SK-MEL-5 (cell line): ENCODE data around the gene HYLS1. TPM values are rescaled to one million over a fixed set of nuclear protein-coding genes. Genes with fewer than 3 reads are reported as not detected.

Source experiments
- DNase-seq: peaks from one replicate; pipeline ENCODE4 v3.0.0-alpha.2; 2016; ENCODE audit warnings: low read depth, low spot score
- in situ Hi-C: cut with HindIII; loops from 2 replicates; pipeline ENCODE4 v1.10.0; 2016; ENCODE audit warnings: low sequenced_read_pairs, high pct_unique_total_duplicates, low pct_unique_long_range_greater_than_20kb
- total RNA-seq: library from RNA; depleted of rRNA; stranded (reverse); fragments of >200 nt; shearing (Covaris generic); gene quantifications from 2 replicates; pipeline ENCODE4 v1.2.3, GENCODE V29; 2014

Gene HYLS1
- total RNA-seq, 1 experiment from 2014 or later, result 15.0 TPM

- in situ Hi-C loops, result loop anchor here (25.0 kb wide), 1 partner anchor 288 kb away; the partner anchor contains the start of genes FAM118B and RPUSD4
- no peak for DNase-seq
Measured at GRCh38 chr11:125924384-125925007, 37.0 kb downstream of the HYLS1 start.

GRCh38 chr11:125925247-125925740, 37.8 kb downstream of the HYLS1 start:
- in situ Hi-C loops, result no loop called here
- no peak for DNase-seq

- no peak for DNase-seq
- in situ Hi-C loops, result no loop called here
Measured at GRCh38 chr11:125925804-125926203, 38.3 kb downstream of the HYLS1 start.

GRCh38 chr11:125926682-125927081, 39.2 kb downstream of the HYLS1 start:
- in situ Hi-C loops, result no loop called here
- DNase-seq, result no peak

GRCh38 chr11:125929445-125930075, 42.1 kb downstream of the HYLS1 start:
- in situ Hi-C loops, result no loop called here
- no peak for DNase-seq

GRCh38 chr11:125930076-125930450, 42.6 kb downstream of the HYLS1 start:
- in situ Hi-C loops, result no loop called here
- no peak for DNase-seq

- in situ Hi-C loops, result no loop called here
- DNase-seq, result no peak
Measured at GRCh38 chr11:125931116-125931515, 43.6 kb downstream of the HYLS1 start.

- in situ Hi-C loops, result no loop called here
- no peak for DNase-seq
Measured at GRCh38 chr11:125931668-125932067, 44.2 kb downstream of the HYLS1 start.

- in situ Hi-C loops, result no loop called here
- DNase-seq, result no peak
Measured at GRCh38 chr11:125932301-125932700, 44.8 kb downstream of the HYLS1 start.

GRCh38 chr11:125933030-125933813, 45.8 kb downstream of the HYLS1 start:
- no peak for DNase-seq
- in situ Hi-C loops, result no loop called here

- DNase-seq, result no peak
- in situ Hi-C loops, result no loop called here
Measured at GRCh38 chr11:125934473-125934872, 47.0 kb downstream of the HYLS1 start.

GRCh38 chr11:125935056-125935455, 47.6 kb downstream of the HYLS1 start:
- in situ Hi-C loops, result no loop called here
- DNase-seq, result no peak

- DNase-seq, result no peak
- in situ Hi-C loops, result no loop called here
Measured at GRCh38 chr11:125935618-125936199, 48.2 kb downstream of the HYLS1 start.

- in situ Hi-C loops, result no loop called here
Measured at GRCh38 chr11:125938418-125938817, 51.0 kb downstream of the HYLS1 start.

GRCh38 chr11:125939081-125939521, 51.6 kb downstream of the HYLS1 start:
- DNase-seq, result no peak
- in situ Hi-C loops, result no loop called here

More at GRCh38 chr11:125938418-125938817, 51.0 kb downstream of the HYLS1 start:
- DNase-seq, result no peak

- no peak for DNase-seq
- in situ Hi-C loops, result no loop called here
Measured at GRCh38 chr11:125940145-125940544, 52.7 kb downstream of the HYLS1 start.

- in situ Hi-C loops, result no loop called here
- no peak for DNase-seq
Measured at GRCh38 chr11:125941267-125941618, 53.8 kb downstream of the HYLS1 start.
